ENCODE results near the gene COMMD7.
"Not testable (repeated sequence)": the region's sequence is repeated elsewhere in the genome, so short reads cannot be mapped to it uniquely, and the experiment has no call there.

The COMMD7 gene

DNA sequence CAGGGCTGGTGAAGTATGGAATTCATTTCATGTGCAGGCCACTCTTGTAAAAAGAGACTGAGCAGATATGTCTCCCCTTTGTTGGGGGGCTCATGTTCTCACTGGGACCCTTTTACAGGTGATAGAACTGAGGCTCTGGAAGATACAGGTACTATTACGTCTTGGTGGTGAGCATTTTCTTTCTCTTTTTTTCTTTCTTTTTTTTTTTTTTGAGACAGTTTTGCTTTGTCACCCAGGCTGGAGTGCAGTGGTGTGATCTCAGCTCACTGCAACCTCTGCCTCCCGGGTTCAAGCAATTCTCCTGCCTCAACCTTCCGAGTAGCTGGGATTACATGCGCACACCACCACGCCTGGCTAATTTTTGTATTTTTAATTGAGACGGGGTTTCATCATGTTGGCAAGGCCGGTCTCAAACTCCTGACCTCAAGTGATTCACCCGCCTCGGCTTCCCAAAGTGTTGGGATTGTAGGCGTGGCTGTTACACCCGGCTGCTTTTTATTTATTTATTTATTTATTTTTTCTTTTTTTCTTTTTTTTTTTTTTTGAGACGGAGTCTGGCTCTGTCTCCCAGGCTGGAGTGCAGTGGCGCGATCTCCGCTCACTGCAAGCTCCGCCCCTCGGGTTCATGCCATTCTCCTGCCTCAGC, 22.1 kb upstream of the COMMD7 start:
- DNase-seq (ENCODE audit: low read depth in 2 of 2): not testable (repeated sequence)

DNA sequence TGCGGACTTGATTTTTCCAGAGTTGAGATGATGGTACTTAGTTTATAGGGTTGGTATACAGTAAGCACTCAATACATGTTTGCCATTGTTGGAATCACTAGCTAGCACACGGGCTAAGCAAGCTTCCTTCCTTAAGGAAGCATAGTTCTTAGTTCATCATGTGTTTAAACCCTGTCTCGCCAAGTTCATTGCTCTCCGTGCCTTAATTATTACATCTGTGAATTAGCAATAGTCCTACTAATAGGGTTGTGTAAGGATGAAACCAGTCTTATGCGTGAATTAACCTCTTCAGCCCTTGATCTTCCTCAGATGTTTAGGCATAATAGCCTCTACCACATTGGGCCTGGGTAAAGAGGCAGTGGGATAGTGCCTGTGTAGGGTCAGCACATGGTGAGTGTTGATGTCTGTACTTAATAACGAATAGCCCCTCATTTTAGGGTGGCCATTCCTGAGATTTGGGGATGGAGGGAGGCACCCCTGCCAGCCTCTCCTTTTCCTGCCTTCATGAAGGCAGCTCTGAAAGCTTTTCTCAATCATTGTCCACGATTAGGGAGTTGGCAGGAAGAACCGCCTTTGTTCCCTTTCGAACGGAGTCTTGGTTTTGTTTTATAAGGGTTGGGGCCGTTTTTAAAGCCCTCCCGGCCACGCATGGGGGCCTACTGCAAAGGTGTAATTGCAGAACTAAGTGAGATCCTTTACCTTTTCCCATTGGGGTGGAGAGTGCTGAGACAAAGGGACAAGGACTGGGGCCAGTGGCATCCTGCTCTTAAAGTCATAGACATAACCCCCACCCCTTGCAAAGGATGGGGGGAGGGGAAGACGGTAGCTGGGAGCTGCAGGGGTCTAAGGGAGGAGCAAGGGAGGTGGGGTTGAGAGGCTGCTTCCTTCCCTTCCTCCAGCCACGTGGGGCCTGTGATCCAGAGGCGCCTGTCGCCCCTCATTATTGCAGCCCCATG, 21.0 kb upstream of the COMMD7 start:
- no peak for DNase-seq (ENCODE audit: low read depth in 2 of 2)

DNA sequence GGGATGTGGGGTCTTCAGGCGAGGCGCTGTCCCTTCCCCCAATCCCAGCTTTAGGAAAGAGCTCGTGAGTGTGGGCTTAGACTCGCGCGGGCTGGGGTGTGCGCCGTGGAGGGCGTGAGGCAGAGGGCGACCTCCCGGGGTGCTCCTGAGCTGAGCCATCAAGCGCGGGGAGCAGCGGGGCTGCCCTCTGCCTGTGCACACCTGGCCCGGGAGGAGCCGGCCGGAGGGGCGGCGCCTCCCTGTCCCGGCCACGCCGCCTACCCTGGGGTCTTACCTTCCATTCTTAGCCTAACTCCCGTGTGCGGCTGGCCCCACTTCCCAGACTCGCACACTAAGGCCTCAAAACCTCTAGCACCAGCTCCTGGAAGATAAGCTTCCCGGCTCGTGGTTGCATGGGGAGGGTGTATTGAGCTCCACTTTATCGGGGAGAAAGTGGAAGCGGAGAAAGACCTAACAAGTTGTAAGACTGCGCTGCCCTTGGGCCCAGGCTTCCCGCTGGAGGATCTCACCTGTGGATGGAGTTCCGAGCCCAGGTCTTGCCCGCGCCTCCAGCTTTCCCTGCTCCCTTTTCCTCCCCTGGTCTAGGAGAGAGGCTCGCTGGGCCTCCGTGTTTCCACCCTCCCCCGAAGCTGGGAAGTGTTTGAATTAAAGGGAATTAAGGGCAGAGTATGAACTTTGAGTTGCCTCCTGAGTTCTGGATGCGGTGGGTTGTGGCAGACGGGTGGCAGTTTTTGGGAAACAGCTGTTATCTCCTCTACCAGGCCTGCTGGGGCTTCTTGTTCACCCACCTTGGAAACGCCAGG, 20.1 kb upstream of the COMMD7 start:
- DNase-seq (ENCODE audit: low read depth in 2 of 2): no peak

DNA sequence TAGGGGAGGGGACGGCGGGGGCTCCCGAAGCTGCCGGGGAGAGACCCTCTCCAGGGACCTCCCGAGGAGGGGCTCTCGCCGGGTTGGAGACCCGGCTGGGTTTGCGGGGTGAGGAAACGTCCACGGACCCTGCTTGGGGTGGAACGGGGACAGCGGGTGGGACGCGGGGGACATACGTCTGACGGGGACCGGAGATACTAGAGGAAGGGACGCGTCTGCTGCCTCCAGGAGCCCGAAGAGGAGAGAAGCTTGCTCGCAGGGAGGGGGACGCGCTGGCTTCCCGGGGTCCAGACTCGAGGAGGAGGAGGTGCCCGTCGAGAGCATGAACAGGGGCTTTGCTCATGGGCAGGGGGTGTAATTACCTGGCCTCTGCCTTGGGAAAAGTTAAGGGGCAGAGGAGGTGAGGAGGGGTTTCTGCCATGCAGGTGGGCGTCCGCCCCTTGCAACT, 19.5 kb upstream of the COMMD7 start:
- no peak for DNase-seq (ENCODE audit: low read depth in 2 of 2)

DNA sequence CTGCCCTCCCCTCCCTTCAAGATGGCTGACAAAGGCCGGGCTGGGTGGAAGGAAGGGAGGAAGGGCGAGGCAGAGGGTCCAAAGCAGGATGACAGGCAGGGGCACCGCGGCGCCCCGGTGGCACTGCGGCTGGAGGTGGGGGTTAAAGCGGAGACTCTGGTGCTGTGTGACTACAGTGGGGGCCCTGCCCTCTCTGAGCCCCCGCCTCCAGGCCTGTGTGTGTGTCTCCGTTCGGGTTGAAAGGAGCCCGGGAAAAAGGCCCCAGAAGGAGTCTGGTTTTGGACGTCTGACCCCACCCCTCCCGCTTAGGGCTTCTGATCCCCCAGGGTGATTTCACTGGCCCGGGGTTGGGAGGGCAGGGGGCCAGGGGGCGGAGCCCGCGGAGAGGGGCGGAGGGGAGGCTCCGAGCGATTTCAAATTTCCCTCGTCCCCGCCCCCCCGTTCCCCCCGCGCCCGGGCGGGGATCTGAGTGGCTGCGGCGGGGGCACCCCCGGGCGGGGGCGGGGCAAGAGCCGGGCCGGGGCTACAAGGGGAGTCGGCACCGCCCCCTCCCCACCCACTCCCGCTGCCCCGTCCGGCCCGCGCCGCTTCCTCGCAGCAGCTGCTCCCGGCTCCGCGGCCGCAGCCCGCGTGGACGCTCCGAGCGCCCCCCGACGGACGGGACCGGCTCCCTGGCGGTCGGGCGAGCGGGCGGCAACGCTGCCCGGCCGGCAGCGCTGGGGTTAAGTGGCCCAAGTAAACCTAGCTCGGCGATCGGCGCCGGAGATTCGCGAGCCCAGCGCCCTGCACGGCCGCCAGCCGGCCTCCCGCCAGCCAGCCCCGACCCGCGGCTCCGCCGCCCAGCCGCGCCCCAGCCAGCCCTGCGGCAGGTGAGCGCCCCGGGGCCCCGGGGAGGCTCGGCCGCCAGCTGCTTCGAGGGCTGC, 18.8 kb upstream of the COMMD7 start, which contains the start of gene DNMT3B:
TSS of gene DNMT3B (plus strand) at position 555 of the 923 bp plus-strand sequence. CDS start 17,939 bp downstream, outside the sequence.
- DNase-seq (ENCODE audit: low read depth in 2 of 2): peak; percentile 67 to 69

DNA sequence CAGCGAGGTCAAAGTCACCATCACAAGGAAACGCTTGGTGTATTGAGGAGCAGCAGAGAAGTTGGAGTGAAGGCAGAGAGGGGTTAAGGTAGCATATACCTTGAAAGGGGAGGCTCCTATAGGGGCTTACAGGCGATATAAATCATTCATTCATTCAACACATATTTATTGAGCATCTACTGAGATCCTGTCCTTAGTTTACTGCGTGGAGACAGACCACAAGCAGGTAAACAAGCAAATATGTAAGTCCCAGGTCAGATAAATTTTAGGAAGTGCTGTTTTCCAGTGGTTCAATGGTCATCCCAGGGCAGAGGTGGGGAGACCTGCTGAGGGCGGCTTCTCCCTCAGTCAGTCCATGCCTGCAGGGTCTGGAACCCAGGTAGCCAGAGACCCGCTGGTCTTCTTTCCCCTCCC, 18.2 kb upstream of the COMMD7 start:
- DNase-seq (ENCODE audit: low read depth in 2 of 2): no peak

DNA sequence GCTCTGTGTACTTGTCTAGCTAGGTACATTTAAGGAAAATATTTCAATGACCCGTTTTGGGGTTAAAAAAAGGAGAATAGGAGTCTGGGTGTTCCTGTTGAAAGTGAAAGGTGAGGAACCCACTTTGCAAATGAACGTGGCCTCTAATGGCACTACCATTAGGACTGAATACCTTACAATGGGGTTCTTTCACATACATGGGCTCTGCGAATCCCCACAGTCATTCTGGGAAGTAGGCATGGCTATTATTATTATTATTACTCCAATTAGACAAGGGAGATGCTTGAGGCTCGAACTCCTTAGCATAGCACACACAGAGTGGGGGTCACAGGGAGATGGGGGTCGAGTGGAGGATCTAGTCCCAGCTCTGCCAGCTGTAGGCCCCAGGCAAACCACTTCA, 12.9 kb upstream of the COMMD7 start:
- DNase-seq (ENCODE audit: low read depth in 2 of 2): no peak

DNA sequence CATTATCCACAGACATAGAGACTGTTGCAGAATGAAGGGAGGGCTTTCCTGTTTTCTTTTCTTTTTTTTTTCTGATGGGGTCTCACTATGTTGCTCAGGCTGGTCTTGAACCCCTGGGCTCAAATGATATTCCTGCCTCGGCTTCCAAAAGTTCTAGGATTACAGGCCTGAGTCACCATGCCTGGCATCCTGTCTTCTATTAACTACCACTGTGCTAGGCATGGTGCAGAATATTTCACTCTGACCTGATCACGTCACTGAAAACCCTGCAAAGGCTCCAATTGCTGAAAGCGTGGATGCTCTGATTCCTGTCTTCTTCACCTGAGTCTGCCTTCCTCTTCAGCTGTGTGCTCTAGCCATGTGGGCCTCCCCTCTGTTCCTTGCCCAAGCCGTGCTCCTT, 10.5 kb upstream of the COMMD7 start:
- no peak for DNase-seq (ENCODE audit: low read depth in 2 of 2)

DNA sequence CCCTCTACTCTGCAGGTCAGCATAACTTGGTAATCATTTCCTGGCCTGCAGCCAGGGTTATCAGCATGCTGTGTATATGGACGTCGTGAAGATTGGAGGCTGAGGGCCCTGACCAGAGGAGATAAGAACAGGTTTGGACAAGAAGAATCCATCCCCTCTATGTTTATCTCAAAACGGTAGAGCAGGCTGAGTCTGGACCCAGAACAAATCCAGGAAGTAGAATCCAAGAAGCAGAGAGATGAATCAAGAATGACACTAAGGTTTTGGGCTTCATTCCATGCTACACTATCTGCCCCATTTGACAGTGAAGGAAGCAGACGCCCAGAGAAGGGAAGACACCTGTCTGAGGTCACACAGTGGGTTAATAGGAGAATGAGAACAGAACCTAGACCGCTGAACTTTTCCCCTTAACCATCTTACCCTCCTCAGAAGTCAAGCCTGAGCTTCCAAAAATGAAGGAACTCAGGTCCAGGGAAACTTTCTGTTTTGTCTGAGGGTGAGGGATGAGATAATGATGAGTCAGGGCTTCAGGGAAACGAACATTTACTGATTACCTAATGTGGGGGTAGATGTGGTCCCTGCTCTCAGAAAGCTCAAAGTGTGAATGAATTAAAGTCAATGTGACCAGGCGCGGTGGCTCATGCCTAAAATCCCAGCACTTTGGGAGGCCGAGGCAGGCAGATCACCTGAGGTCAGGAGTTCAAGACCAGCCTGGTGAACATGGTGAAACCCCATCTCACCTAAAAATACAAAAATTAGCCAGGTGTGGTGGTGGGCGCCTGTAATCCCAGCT, 9.4 kb upstream of the COMMD7 start:
- DNase-seq (ENCODE audit: low read depth in 2 of 2): no peak

DNA sequence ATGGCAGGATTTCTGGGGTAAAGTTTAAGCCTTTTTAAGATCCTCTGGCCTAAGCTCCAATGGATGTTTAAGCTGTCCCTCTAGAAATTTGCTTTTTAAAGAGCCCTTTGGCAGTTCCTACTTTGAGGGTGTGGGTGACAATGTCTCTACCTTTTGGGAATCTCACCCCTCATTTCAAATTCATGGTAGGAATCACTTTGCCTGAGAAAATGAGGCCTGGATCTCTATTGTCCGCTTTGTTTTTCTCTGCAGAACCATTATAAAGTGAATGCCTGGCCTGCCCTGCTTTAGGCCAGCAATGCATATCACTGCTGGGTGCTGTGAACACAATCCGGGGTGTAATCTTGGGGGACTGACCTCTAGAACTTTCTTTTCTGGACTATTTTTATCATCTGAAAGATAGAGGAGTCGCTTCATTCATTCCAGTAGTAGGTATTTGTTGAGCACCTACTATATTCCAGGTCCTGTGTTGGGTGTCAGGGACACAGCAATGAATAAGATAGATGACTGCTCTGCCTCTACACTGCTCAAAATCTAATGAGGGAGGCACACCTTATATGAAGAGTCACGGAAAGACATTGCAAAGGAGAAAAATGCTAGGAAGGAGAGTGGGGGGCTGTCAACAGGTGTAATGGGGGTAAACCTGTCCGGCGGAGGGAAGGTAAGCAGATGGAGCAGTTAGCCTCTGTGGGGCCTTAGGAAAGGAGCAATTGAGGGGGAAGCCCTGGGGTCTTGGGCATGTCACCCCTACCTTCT, 8.6 kb upstream of the COMMD7 start:
- no peak for DNase-seq (ENCODE audit: low read depth in 2 of 2)

DNA sequence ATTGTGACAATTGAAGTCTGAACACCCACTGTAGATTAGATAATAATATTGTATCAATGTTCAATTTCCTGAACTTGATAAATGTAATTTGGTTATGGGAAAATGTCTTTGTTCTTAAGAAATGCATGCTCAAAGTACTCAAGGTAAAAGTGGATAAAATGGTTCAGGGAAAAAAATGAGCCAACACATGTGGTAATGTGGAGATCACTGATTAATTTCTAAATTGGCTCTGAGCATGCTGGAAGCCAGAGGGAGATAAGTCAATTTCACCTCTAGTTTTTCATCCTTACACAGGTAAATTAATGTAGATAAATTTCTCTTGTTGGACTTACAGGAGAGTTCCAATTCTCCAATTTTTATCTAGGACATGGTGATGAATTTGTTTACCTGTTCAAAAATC, 8.0 kb upstream of the COMMD7 start:
- DNase-seq (ENCODE audit: low read depth in 2 of 2): no peak

DNA sequence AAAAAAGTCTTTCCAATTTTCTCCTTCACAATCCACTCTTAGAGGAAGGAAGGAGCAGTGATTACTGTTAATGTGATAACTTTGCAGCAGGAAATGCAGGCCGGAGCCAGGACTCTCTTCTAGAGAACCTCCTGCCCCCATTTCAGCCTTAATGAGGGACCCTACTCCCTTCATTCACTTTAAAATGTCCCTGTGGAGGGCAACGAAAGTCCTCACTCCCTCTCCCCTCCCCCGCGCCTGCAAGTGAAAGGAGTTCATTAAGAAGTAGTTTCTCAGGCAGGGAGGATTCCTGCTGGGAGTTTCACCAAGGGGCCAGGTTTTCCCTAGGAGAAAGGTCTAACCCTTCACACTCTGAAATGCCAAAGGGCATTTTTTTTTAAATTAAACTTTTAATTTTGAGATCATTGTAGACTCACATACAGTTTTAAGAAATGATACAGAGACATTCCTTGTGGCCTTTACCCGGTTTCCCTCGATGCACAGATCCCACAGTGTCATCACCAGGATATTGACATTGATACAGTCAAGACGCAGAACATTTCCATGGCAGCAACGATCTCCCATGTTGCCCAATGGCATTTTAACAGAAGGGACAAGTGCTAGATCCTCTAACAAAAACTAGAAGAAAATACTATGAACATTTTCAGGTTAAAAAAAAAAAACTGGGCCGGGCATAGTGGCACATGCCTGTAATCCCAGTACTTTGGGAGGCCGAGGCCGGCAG, 6.8 kb upstream of the COMMD7 start:
- DNase-seq (ENCODE audit: low read depth in 2 of 2): no peak

DNA sequence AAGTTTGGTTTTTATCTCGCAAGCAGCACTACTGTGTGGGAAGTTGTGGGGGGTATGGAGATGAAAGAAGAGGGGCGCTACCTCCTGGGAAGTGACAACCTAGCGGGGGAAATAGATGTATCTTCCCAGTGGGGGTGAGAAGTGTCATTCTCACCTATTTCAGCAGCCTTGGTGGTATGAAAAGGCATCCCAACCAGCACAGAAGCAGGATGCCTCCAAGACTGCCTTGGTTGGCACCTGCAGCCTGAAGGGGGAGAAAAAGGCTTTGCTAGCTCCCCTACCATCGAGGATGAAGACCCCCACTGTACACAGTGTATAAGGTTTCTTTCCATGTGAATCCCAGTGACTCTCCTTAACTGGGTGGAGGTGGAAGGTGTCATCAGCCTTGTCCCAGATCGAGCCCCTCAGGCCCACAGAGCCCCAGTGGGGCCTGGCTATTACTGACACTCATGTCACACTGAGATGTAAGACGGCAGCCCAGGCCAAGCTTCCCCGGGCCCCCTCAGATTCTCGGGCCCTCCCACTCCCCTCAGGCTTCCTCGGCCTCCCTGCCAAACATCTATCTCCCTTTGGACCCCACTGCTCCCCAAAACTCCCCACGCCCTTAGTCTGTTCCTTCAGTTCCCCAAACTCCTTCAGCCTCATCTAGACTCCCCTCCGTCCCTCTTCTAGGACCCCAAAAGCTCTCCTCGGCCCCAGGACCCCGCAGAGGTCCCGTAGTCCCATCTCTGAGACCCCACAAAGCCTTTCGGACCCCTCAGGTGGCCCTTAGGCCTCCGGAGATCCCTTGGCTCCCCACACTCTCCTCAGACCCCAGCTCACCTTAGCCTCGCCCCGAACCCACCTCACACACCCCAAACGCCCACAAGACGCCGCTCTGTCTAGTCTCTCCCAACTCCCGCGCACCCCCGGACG, 688 bp downstream of the COMMD7 start:
- no peak for DNase-seq (ENCODE audit: low read depth in 2 of 2)

DNA sequence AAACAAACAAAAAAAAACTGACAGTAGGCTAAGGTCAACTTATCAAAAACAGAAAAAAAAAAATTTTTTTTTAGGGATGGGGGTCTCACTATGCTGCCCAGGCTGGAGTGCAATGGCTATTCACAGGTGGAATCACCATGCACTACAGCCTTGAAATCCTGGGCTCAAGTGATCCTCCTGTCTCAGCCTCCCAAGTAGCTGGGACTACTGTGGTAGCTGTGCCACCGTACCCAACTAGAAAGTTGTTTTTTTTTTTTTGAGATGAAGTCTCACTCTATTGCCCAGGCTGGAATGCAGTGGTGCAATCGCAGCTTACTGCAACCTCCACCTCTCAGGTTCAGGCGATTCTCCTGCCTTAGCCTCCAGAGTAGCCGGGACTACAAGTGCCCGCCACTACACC, 2.1 kb downstream of the COMMD7 start:
- no peak for DNase-seq (ENCODE audit: low read depth in 2 of 2)

DNA sequence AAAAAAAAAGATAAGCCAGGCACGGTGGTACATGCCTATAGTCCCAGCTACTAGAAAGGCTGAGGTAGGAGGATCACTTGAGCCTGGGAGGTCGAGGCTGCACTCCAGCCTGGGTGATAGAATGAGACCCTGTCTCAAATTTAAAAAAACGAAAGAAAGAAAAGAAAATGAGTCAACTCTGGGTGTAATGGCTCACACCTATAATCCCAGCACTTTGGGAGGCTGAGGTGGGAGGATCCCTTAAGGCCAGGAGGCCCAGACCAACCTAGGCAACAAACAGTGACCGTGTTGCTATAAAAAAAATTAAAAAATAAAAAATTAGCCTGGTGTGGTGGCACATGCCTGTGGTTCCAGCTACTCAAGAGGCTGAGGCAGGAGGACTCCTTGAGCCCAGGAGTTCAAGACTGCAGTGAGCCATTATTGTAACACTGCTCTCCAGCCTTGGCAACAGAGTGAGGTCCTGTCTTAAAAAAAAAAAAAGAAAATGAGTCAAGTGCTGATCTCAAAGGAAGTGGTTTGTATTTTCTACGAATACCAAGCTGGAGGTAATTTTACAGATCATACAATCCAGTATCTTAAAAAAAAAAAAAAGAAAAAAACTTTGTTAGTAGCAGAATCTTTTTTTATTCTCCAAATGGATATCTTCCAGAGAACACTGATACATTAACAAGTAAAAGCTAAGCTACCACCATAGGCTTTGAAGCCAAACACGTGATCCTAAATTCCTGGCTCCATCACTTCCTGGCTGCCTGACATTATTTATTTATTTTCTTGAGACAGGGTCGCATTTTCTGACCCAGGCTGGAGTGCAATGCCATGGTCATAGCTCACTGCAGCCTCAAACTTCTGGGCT, 5.7 kb downstream of the COMMD7 start:
- no peak for DNase-seq (ENCODE audit: low read depth in 2 of 2)

DNA sequence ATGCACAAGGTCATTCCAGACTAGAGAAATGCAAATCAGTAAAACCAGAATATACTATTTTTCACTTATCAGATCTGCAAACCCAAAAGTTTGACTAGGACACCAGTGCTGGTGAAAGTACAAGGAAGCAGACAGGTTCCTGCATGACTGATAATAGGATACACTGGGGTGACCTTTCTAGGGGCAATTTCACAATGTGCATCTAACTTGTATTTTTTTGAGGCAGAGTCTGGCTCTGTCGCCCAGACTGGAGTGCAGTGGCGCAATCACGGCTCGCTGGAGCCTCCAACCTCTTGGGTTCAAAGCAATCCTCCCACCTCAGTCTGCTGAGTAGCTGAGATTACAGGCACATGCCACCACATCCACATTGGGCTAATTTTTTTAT, 11.4 kb downstream of the COMMD7 start:
- no peak for DNase-seq (ENCODE audit: low read depth in 2 of 2)

DNA sequence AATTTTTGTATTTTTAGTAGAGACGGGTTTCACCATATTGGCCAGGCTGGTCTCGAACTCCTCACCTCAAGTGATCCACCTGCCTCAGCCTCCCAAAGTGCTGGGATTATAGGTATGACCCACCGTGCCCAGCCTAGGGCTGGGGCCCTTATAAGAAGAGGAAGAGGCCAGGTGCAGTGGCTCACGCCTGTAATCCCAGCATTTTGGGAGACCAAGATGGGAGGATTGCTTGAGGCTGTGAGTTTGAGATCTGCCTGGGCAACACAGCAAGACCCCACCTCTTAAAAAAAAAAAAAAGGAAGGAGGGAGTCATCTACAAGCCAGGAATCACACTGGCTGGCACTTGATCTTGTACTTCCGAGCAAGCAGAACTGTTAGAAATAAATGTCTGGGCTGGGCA, 13.9 kb downstream of the COMMD7 start:
- not testable (repeated sequence) for DNase-seq (ENCODE audit: low read depth in 2 of 2)
